Mesenchymal stem cell (in vitro differentiated cells and primary cell): ENCODE data around the gene TTLL10. TPM values are rescaled to one million over a fixed set of nuclear protein-coding genes. Genes with fewer than 3 reads are reported as not detected.

Source experiments
- DNase-seq: peaks from one replicate; pipeline ENCODE4 v3.0.0-alpha.2; 2013
- H2AFZ ChIP-seq: one replicate; pipeline ENCODE4 v1.6.1; 2013; ENCODE audit warnings: low read depth, mild to moderate bottlenecking, control low read depth, inconsistent platforms, low read length, moderate library complexity
- H2AK5ac ChIP-seq: 2 replicates; pipeline ENCODE4 v1.6.1; 2013; ENCODE audit warnings: low read length, moderate library complexity, mild to moderate bottlenecking, inconsistent platforms; ENCODE audit not compliant: severe bottlenecking
- H2BK120ac ChIP-seq: one replicate; pipeline ENCODE4 v1.6.1; 2013; ENCODE audit warnings: low read depth, mild to moderate bottlenecking, inconsistent platforms, low read length, moderate library complexity
- H2BK12ac ChIP-seq, 2 experiments: one replicate each; pipeline ENCODE4 v1.6.1; 2013; ENCODE audit warnings: inconsistent platforms in 2 of 2, low read length in 2 of 2, mild to moderate bottlenecking in 2 of 2, moderate library complexity in 2 of 2, control low read depth in 1 of 2
- H2BK15ac ChIP-seq: one replicate; pipeline ENCODE4 v1.6.1; 2013; ENCODE audit warnings: mild to moderate bottlenecking, low read depth, inconsistent platforms; ENCODE audit not compliant: poor library complexity, severe bottlenecking
- H2BK5ac ChIP-seq: 2 replicates; pipeline ENCODE4 v1.6.1; 2013; ENCODE audit warnings: low read depth, mild to moderate bottlenecking, low read length, control low read depth, inconsistent platforms; ENCODE audit not compliant: poor library complexity, severe bottlenecking
- H3K14ac ChIP-seq, 2 experiments: one replicate each; pipeline ENCODE4 v1.6.1; 2013; ENCODE audit warnings: inconsistent platforms in 2 of 2, low read length in 2 of 2, control low read depth in 1 of 2, mild to moderate bottlenecking in 1 of 2, moderate library complexity in 1 of 2
- H3K18ac ChIP-seq, 2 experiments: one replicate each; pipeline ENCODE4 v1.6.1; 2013; ENCODE audit warnings: inconsistent platforms in 2 of 2, low read length in 2 of 2, control low read depth in 1 of 2, low read depth in 1 of 2, mild to moderate bottlenecking in 1 of 2
- H3K23ac ChIP-seq, 2 experiments: one replicate each; pipeline ENCODE4 v1.6.1; 2013; ENCODE audit warnings: inconsistent platforms in 2 of 2, low read length in 2 of 2, mild to moderate bottlenecking in 2 of 2, moderate library complexity in 2 of 2, control low read depth in 1 of 2
- H3K27ac ChIP-seq: 2 replicates; pipeline ENCODE4 v1.5.1; 2013; ENCODE audit warnings: mild to moderate bottlenecking, moderate library complexity, low read length, control low read depth, inconsistent platforms; ENCODE audit not compliant: poor library complexity, severe bottlenecking
- H3K27me3 ChIP-seq, 2 experiments: 2 replicates each; pipeline versions ENCODE4 v1.6.1 to v1.7.0; 2013; ENCODE audit warnings: low read length in 2 of 2, mild to moderate bottlenecking in 2 of 2, moderate library complexity in 2 of 2, control low read depth in 1 of 2, inconsistent platforms in 1 of 2; ENCODE audit not compliant: control insufficient read depth in 1 of 2, insufficient read depth in 1 of 2
- H3K36me3 ChIP-seq, 2 experiments: 2 replicates each; pipeline versions ENCODE4 v1.6.1 to v1.7.0; 2013; ENCODE audit warnings: low read length in 2 of 2, control low read depth in 1 of 2, inconsistent platforms in 1 of 2, low read depth in 1 of 2, mild to moderate bottlenecking in 1 of 2; ENCODE audit not compliant: insufficient read depth in 2 of 2, control insufficient read depth in 1 of 2
- H3K4ac ChIP-seq, 2 experiments: one replicate each; pipeline ENCODE4 v1.6.1; 2013; ENCODE audit warnings: inconsistent platforms in 2 of 2, low read length in 2 of 2, mild to moderate bottlenecking in 2 of 2, moderate library complexity in 2 of 2, control low read depth in 1 of 2, low read depth in 1 of 2
- H3K4me1 ChIP-seq: 2 replicates; pipeline ENCODE4 v1.6.1; 2013; ENCODE audit warnings: low read depth, low read length, control low read depth; ENCODE audit not compliant: control insufficient read depth, insufficient read depth
- H3K4me2 ChIP-seq: 2 replicates; pipeline ENCODE4 v1.6.1; 2013; ENCODE audit warnings: low read length, mild to moderate bottlenecking, inconsistent platforms; ENCODE audit not compliant: poor library complexity, severe bottlenecking
- H3K4me3 ChIP-seq, 2 experiments: 2 replicates each; pipeline versions ENCODE4 v1.5.1 to v1.7.0; 2013; ENCODE audit warnings: low read length in 2 of 2, mild to moderate bottlenecking in 2 of 2, control low read depth in 1 of 2, low read depth in 1 of 2; ENCODE audit not compliant: insufficient read depth in 1 of 2
- H3K79me1 ChIP-seq: replicated peaks from 2 replicates; pipeline ENCODE4 v1.6.1; 2013; ENCODE audit warnings: mild to moderate bottlenecking, control low read depth, low read length, inconsistent platforms; ENCODE audit not compliant: poor library complexity, severe bottlenecking
- H3K9ac ChIP-seq: 2 replicates; pipeline ENCODE4 v1.7.0; 2013; ENCODE audit warnings: mild to moderate bottlenecking, low read length, moderate library complexity
- H3K9me3 ChIP-seq: 2 replicates; pipeline ENCODE4 v1.7.0; 2013; ENCODE audit warnings: mild to moderate bottlenecking, low read length; ENCODE audit not compliant: control insufficient read depth
- H4K8ac ChIP-seq: one replicate; pipeline ENCODE4 v1.6.1; 2013; ENCODE audit warnings: inconsistent platforms, mild to moderate bottlenecking, low read length, moderate library complexity
- H4K91ac ChIP-seq: one replicate; pipeline ENCODE4 v1.6.1; 2013; ENCODE audit warnings: mild to moderate bottlenecking, low read length, inconsistent platforms
- WGBS: methylation state at CpG from one replicate; pipeline ENCODE4 v1.1.7; 2013; ENCODE audit warnings: mixed read lengths; 5-methylcytosine and 5-hydroxymethylcytosine counted together
- small RNA-seq: library from polyadenylated mRNA; stranded (forward); fragments of <200 nt; extraction: miRNeasy Mini kit (QIAGEN cat#:217004); gene quantifications from one replicate; pipeline ENCODE3, GENCODE V24; 2013; ENCODE audit warnings: low read depth

The TTLL10 gene

GRCh38 chr1:1247341-1247913 is 73.7 kb downstream of the TTLL10 start:
- H4K91ac ChIP-seq = no peak overlapping the region
- H3K27ac ChIP-seq = no peak overlapping the region
- no peak overlapping the region for H3K4ac ChIP-seq
- no peak overlapping the region for H3K4me2 ChIP-seq
- no peak overlapping the region for H3K4me3 ChIP-seq
- H2AFZ ChIP-seq = no peak overlapping the region
- no peaks in the 10 kb centered on the region for H3K9me3 ChIP-seq
- H3K79me1 ChIP-seq = peaks cover 14% of the 10 kb centered on the region
- peak overlapping the region; percentile 89 for H2BK15ac ChIP-seq
- H3K14ac ChIP-seq = no peak overlapping the region
- peaks cover 6 to 20% of the 10 kb centered on the region in 2 experiments for H3K27me3 ChIP-seq
- H4K8ac ChIP-seq = no peak overlapping the region
- no peak overlapping the region for H3K18ac ChIP-seq
- WGBS = 87% methylated on average over 20 of the region's 25 CpGs
- H2AK5ac ChIP-seq = no peak overlapping the region
- no peak for DNase-seq
- peak overlapping the region in 1 of 2 experiments; percentile 0 for H3K23ac ChIP-seq
- H3K4me1 ChIP-seq = peaks cover 31% of the 10 kb centered on the region
- no peak overlapping the region for H2BK120ac ChIP-seq
- H2BK5ac ChIP-seq = no peak overlapping the region
- H3K9ac ChIP-seq = no peak overlapping the region
- peaks cover 2 to 43% of the 10 kb centered on the region in 2 experiments for H3K36me3 ChIP-seq
- peak overlapping the region in 1 of 2 experiments; percentile 80 for H2BK12ac ChIP-seq

Small RNA genes within 50 kb of the gene (small RNA-seq; reads per million reads assigned to genes)
- not detected for gene MIR200A
- 9.2 reads per million, percentile 77 among the genes with 10 or more reads in this experiment for gene MIR200B
- gene MIR429 = 1.4 reads per million
